ENCODE results near the gene SLCO4A1.

- TF ChIP-seq CTCF (IDR thresholded peaks at IDR 0.05; ENCODE audit: extremely low read depth in 1 of 2, insufficient read depth in 1 of 2, low read depth in 1 of 2, low read length in 2 of 2) (no peak), JUN (IDR thresholded peaks at IDR 0.05; ENCODE audit: borderline replicate concordance, insufficient read depth, insufficient read length, low read depth) (no peak), POLR2A (IDR thresholded peaks at IDR 0.05; ENCODE audit: low read depth, low read length) (no peak), MAX (IDR thresholded peaks at IDR 0.05; ENCODE audit: insufficient read depth, insufficient read length) (no peak), EZH2 (IDR thresholded peaks at IDR 0.05; ENCODE audit: borderline replicate concordance, low read depth, low read length, severe bottlenecking) (no peak), POLR2AphosphoS5 (IDR thresholded peaks at IDR 0.05; ENCODE audit: insufficient read depth, low read depth, low read length) (no peak), GATA2 (IDR thresholded peaks at IDR 0.05; ENCODE audit: insufficient read depth, insufficient read length, low read depth, low read length) (no peak), FOS (IDR thresholded peaks at IDR 0.05; ENCODE audit: borderline replicate concordance, insufficient read depth, low read length) (no peak)
These were observed 22.0 kb downstream of the SLCO4A1 start for GRCh38 chr20:62664019-62664971.
